B cell (primary cell): ENCODE measurements around the gene CPA4. TPM values are rescaled to one million over a fixed set of nuclear protein-coding genes. Genes with fewer than 3 reads are reported as not detected.

Experiments used
- ATAC-seq: fragments of 200-7000 bp; cut with Tn5 transposase; one replicate; pipeline ENCODE4 v1.10.0; 2021; ENCODE audit warnings: low read depth, mild to moderate bottlenecking, moderate number of reproducible peaks, moderate library complexity
- CTCF ChIA-PET: fragments of 350-600 bp; sonication (Branson Sonifier 250); formaldehyde crosslinking; loops from one replicate; lab custom pipeline; 2021; ENCODE audit warnings: antibody characterized with exemption, inconsistent platforms; lab: Charles Lee
- POLR2A ChIA-PET: fragments of 350-600 bp; sonication (Branson Sonifier 250); formaldehyde crosslinking; loops from one replicate; lab custom pipeline; 2021; ENCODE audit warnings: antibody characterized with exemption; lab: Charles Lee
- DNase-seq: peaks from one replicate; pipeline ENCODE4 v3.0.0; 2013
- H2AFZ ChIP-seq: 2 replicates; pipeline ENCODE4 v1.6.1; 2012; ENCODE audit warnings: mild to moderate bottlenecking, low read depth, low read length; ENCODE audit not compliant: insufficient read depth, poor library complexity, severe bottlenecking
- H3K27ac ChIP-seq, 2 donors: 1 replicate in 1 of 2; 2 replicates in 1 of 2; pipeline ENCODE4 v1.5.1; 2012 to 2013; ENCODE audit warnings: low read length in 2 of 2, mild to moderate bottlenecking in 2 of 2, moderate library complexity in 1 of 2
- H3K27me3 ChIP-seq, 4 experiments: fragments of 200-600 bp in 1 of 4; sonication (generic) in 1 of 4; replicated peaks in 1 of 4; 1 replicate in 2 of 4; 2 replicates in 2 of 4; pipeline versions ENCODE4 v1.6.1 to v1.7.0; 2013 to 2016; ENCODE audit warnings: low read length in 3 of 4, mild to moderate bottlenecking in 2 of 4, mixed read lengths in 1 of 4, moderate library complexity in 1 of 4; ENCODE audit not compliant: insufficient read depth in 4 of 4, control insufficient read depth in 3 of 4; ENCODE audit errors: control extremely low read depth in 1 of 4
- H3K36me3 ChIP-seq, 2 experiments: replicated peaks in 1 of 2; 1 replicate in 1 of 2; 2 replicates in 1 of 2; pipeline versions ENCODE4 v1.6.1 to v1.7.1; 2013; ENCODE audit warnings: low read length in 1 of 2; ENCODE audit not compliant: insufficient read depth in 2 of 2, control insufficient read depth in 1 of 2; ENCODE audit errors: control extremely low read depth in 1 of 2, extremely low read depth in 1 of 2
- H3K4me1 ChIP-seq, 2 donors: fragments of 200-600 bp in 1 of 2; sonication (generic) in 1 of 2; 1 replicate in 1 of 2; 2 replicates in 1 of 2; pipeline versions ENCODE4 v1.5.1 to v1.6.1; 2013 to 2017; ENCODE audit warnings: low read length in 2 of 2; ENCODE audit not compliant: control insufficient read depth in 2 of 2, insufficient read depth in 2 of 2
- H3K4me2 ChIP-seq: replicated peaks from 2 replicates; pipeline ENCODE3; 2012; ENCODE audit warnings: mild to moderate bottlenecking, low read depth, low read length; ENCODE audit not compliant: poor library complexity, severe bottlenecking
- H3K4me3 ChIP-seq, 5 experiments: fragments of 200-600 bp in 1 of 5; sonication (generic) in 1 of 5; 1 replicate in 3 of 5; 2 replicates in 2 of 5; pipeline versions ENCODE4 v1.5.1 to v1.7.0; 2011 to 2016; ENCODE audit warnings: low read length in 4 of 5, mild to moderate bottlenecking in 4 of 5, low read depth in 2 of 5, control low read depth in 1 of 5, moderate library complexity in 1 of 5; ENCODE audit not compliant: insufficient read depth in 1 of 5; ENCODE audit errors: control extremely low read depth in 1 of 5, extremely low read depth in 1 of 5
- H3K79me2 ChIP-seq: fragments of 200-600 bp; sonication (generic); one replicate; pipeline ENCODE4 v1.6.0; 2016; ENCODE audit warnings: low read length; ENCODE audit not compliant: control insufficient read depth, insufficient read depth
- H3K9ac ChIP-seq: fragments of 200-600 bp; sonication (generic); 2 replicates; pipeline ENCODE4 v1.6.1; 2017; ENCODE audit warnings: mild to moderate bottlenecking, low read length, moderate library complexity
- H3K9me3 ChIP-seq, 3 donors: one replicate each; pipeline versions ENCODE4 v1.6.1 to v1.7.1; 2013; ENCODE audit warnings: low read length in 2 of 3; ENCODE audit not compliant: control insufficient read depth in 2 of 3, insufficient read depth in 1 of 3; ENCODE audit errors: control extremely low read depth in 1 of 3
- H4K20me1 ChIP-seq: 2 replicates; pipeline ENCODE4 v1.6.0; 2012; ENCODE audit warnings: mild to moderate bottlenecking, low read length; ENCODE audit not compliant: insufficient read depth, control insufficient read depth, poor library complexity, severe bottlenecking
- H3K27ac Mint-ChIP-seq: one replicate; pipeline ENCODE4 v1.8.0; 2021; ENCODE audit warnings: mixed read lengths
- H3K27me3 Mint-ChIP-seq: one replicate; pipeline ENCODE4 v1.8.0; 2021; ENCODE audit warnings: mixed read lengths
- H3K4me1 Mint-ChIP-seq: one replicate; pipeline ENCODE4 v1.8.0; 2021; ENCODE audit warnings: mixed read lengths
- H3K4me3 Mint-ChIP-seq: one replicate; pipeline ENCODE4 v1.8.0; 2021; ENCODE audit warnings: mixed read lengths
- H3K9me3 Mint-ChIP-seq: one replicate; pipeline ENCODE4 v1.8.0; 2022; ENCODE audit warnings: mixed read lengths; ENCODE audit not compliant: insufficient read depth
- CTCF ChIP-seq: fragments of 200-600 bp; IDR thresholded peaks from one replicate; pipeline ENCODE4 v1.8.0; 2022; ENCODE audit warnings: antibody characterized with exemption, mild to moderate bottlenecking
- EZH2 ChIP-seq: IDR thresholded peaks from 2 replicates; pipeline ENCODE4 v1.6.1; 2012; ENCODE audit warnings: borderline replicate concordance, low read depth, mild to moderate bottlenecking, moderate library complexity, low read length; ENCODE audit not compliant: insufficient read depth, poor library complexity, severe bottlenecking
- WGBS: methylation state at CpG from one replicate; pipeline ENCODE4 v1.1.5; 2013; ENCODE audit warnings: missing lambda C conversion rate; ENCODE audit not compliant: insufficient coverage; 5-methylcytosine and 5-hydroxymethylcytosine counted together
- intact Hi-C: fragments of 100-400 bp; cut with micrococcal nuclease; formaldehyde crosslinking; loops from one replicate; pipeline ENCODE4 v1.10.0; 2022
- polyA plus RNA-seq: library from polyadenylated mRNA; depleted of rRNA; stranded (reverse); fragments of >200 nt; gene quantifications from 2 replicates; pipeline ENCODE4 v1.2.3, GENCODE V29; 2012
- total RNA-seq, 2 donors: library from RNA; stranded (reverse); fragments of 120-200 nt in 1 of 2; gene quantifications; 1 replicate in 1 of 2; 2 replicates in 1 of 2; pipeline versions ENCODE4 v1.2.3 to v1.2.4, GENCODE V29; 2013 to 2022

The CPA4 gene
- total and polyA plus RNA-seq, 2 donors (not counting 1 experiment from before 2014, with no cell fraction given), result not detected

GRCh38 chr7:130367088-130367755 lies 74.3 kb downstream of the CPA4 start:
- no peak for ATAC-seq
- POLR2A ChIA-PET, result no interaction called here

More at GRCh38 chr7:130367088-130367755, 74.3 kb downstream of the CPA4 start:
- Histone ChIP-seq H4K20me1 (no peaks in the 10 kb centered on the region), H3K4me2 (no peak overlapping the region), H2AFZ (no peak overlapping the region), H3K36me3 (no peaks in the 10 kb centered on the region), H3K27me3 (no peaks in the 10 kb centered on the region), H3K9me3 (no peaks in the 10 kb centered on the region), H3K4me3 (no peak overlapping the region), H3K9ac (no peak overlapping the region), H3K79me2 (no peaks in the 10 kb centered on the region), H3K27ac (no peak overlapping the region), H3K4me1 (no peaks in the 10 kb centered on the region)
- Mint-ChIP-seq H3K4me3 (no peak overlapping the region), H3K27ac (no peak overlapping the region), H3K27me3 (no peaks in the 10 kb centered on the region), H3K4me1 (no peaks in the 10 kb centered on the region), H3K9me3 (no peaks in the 10 kb centered on the region)
- no peak for DNase-seq
- intact Hi-C loops, result no loop called here
- CTCF ChIA-PET, result no interaction called here
- 94% methylated on average over 8 of the region's 13 CpGs for WGBS
- TF ChIP-seq EZH2, result no peak
- no peak for TF ChIP-seq CTCF
